Endothelial cell of umbilical vein (primary cell): ENCODE results near the gene COPS7B. TPM values are rescaled to one million over a fixed set of nuclear protein-coding genes. Genes with fewer than 3 reads are reported as not detected.

Source experiments
- BruUV-seq: library from RNA; stranded (reverse); fragments of 400-500 nt; replicated peaks from 2 replicates; lab custom pipeline; 2021; lab: Mats Ljungman, UMichigan
- CTCF ChIA-PET: fragments of 300-600, 350-600 bp; sonication (Branson Sonifier 250); formaldehyde crosslinking; loops from one replicate; lab custom pipeline; 2021; ENCODE audit warnings: antibody characterized with exemption, inconsistent platforms; lab: Charles Lee
- POLR2A ChIA-PET: fragments of 300-600, 350-600 bp; sonication (Branson Sonifier 250); formaldehyde crosslinking; loops from one replicate; lab custom pipeline; 2021; ENCODE audit warnings: antibody characterized with exemption, inconsistent platforms; lab: Charles Lee
- DNase-seq: peaks from one replicate; pipeline ENCODE4 v3.0.0-alpha.2; 2011; ENCODE audit warnings: low read depth, low spot score
- FAIRE-seq: peaks from 2 replicates; lab custom pipeline; 2011; peaks lifted over from hg19 to GRCh38; lab: Jason Lieb, UNC
- H2AFZ ChIP-seq: 2 replicates; pipeline ENCODE4 v1.6.0; 2012; ENCODE audit warnings: low read depth, low read length, control low read depth, inconsistent platforms
- H3K27ac ChIP-seq: 2 replicates; pipeline ENCODE4 v1.5.1; 2011; ENCODE audit warnings: low read depth, mild to moderate bottlenecking, control low read depth, low read length, moderate library complexity; ENCODE audit not compliant: insufficient read depth
- H3K27me3 ChIP-seq, 2 experiments: 2 replicates each; pipeline versions ENCODE4 v1.6.0 to v1.6.1; 2011; ENCODE audit warnings: low read length in 2 of 2, mixed read lengths in 1 of 2; ENCODE audit not compliant: control insufficient read depth in 2 of 2, insufficient read depth in 2 of 2
- H3K36me3 ChIP-seq, 2 experiments: 2 replicates in 1 of 2; 3 replicates in 1 of 2; pipeline ENCODE4 v1.5.1; 2011; ENCODE audit warnings: low read length in 2 of 2, mild to moderate bottlenecking in 1 of 2, moderate library complexity in 1 of 2; ENCODE audit not compliant: control insufficient read depth in 2 of 2, insufficient read depth in 2 of 2; ENCODE audit errors: extremely low read depth in 1 of 2
- H3K4me1 ChIP-seq: 3 replicates; pipeline ENCODE4 v1.5.1; 2011; ENCODE audit warnings: mild to moderate bottlenecking, low read length; ENCODE audit not compliant: control insufficient read depth, insufficient read depth; ENCODE audit errors: extremely low read depth
- H3K4me2 ChIP-seq: 2 replicates; pipeline ENCODE4 v1.6.1; 2011; ENCODE audit warnings: low read length, control low read depth, mixed read lengths; ENCODE audit not compliant: insufficient read depth
- H3K4me3 ChIP-seq, 3 experiments: fragments of 200-600 bp in 1 of 3; sonication (generic), shearing (Covaris generic) in 1 of 3; replicated peaks in 1 of 3; 2 replicates each; pipeline ENCODE4 v1.5.1; 2011 to 2016; ENCODE audit warnings: control low read depth in 3 of 3, low read length in 3 of 3, mild to moderate bottlenecking in 2 of 3, inconsistent platforms in 1 of 3, low read depth in 1 of 3, moderate library complexity in 1 of 3; ENCODE audit not compliant: insufficient read depth in 1 of 3
- H3K79me2 ChIP-seq: 2 replicates; pipeline ENCODE4 v1.6.0; 2012; ENCODE audit warnings: low read length, inconsistent platforms; ENCODE audit not compliant: control insufficient read depth, insufficient read depth
- H3K9ac ChIP-seq: replicated peaks from 2 replicates; pipeline ENCODE3; 2011; ENCODE audit warnings: low read length, control low read depth; ENCODE audit not compliant: insufficient read depth; ENCODE audit errors: extremely low read depth
- H3K9me1 ChIP-seq: replicated peaks from 3 replicates; pipeline ENCODE4 v1.6.0; 2011; ENCODE audit warnings: mild to moderate bottlenecking, low read length; ENCODE audit not compliant: control insufficient read depth, insufficient read depth; ENCODE audit errors: extremely low read depth
- H3K9me3 ChIP-seq: replicated peaks from 2 replicates; pipeline ENCODE4 v1.5.1; 2012; ENCODE audit warnings: low read length, inconsistent platforms; ENCODE audit not compliant: control insufficient read depth, insufficient read depth
- H4K20me1 ChIP-seq: replicated peaks from 2 replicates; pipeline ENCODE3; 2011; ENCODE audit warnings: mild to moderate bottlenecking, low read length; ENCODE audit not compliant: control insufficient read depth, insufficient read depth; ENCODE audit errors: extremely low read depth
- CTCF ChIP-seq, 2 donors: IDR thresholded peaks; 1 replicate in 1 of 2; 2 replicates in 1 of 2; pipeline ENCODE4 v1.5.1; 2011; ENCODE audit warnings: low read length in 2 of 2, mild to moderate bottlenecking in 2 of 2, moderate library complexity in 2 of 2, control low read depth in 1 of 2, inconsistent platforms in 1 of 2, low read depth in 1 of 2; ENCODE audit not compliant: insufficient read depth in 1 of 2; ENCODE audit errors: extremely low read depth in 1 of 2
- EZH2 ChIP-seq: IDR thresholded peaks from 2 replicates; pipeline ENCODE4 v1.6.1; 2012; ENCODE audit warnings: borderline replicate concordance, low read depth, mild to moderate bottlenecking, moderate library complexity, low read length, inconsistent platforms; ENCODE audit not compliant: severe bottlenecking
- FOS ChIP-seq: IDR thresholded peaks from 2 replicates; pipeline ENCODE4 v1.6.1; 2011; ENCODE audit warnings: mild to moderate bottlenecking, low read length, moderate library complexity, borderline replicate concordance; ENCODE audit not compliant: insufficient read depth
- GATA2 ChIP-seq: IDR thresholded peaks from 2 replicates; pipeline ENCODE4 v1.7.0; 2011; ENCODE audit warnings: low read depth, mild to moderate bottlenecking, moderate library complexity, mixed read lengths, low read length; ENCODE audit not compliant: insufficient read length, insufficient read depth
- JUN ChIP-seq: IDR thresholded peaks from 2 replicates; pipeline ENCODE4 v1.6.1; 2011; ENCODE audit warnings: borderline replicate concordance, low read depth; ENCODE audit not compliant: insufficient read length, insufficient read depth
- MAX ChIP-seq: IDR thresholded peaks from 2 replicates; pipeline ENCODE4 v1.6.1; 2011; ENCODE audit not compliant: insufficient read depth, insufficient read length
- MYC ChIP-seq: IDR thresholded peaks from one replicate; pipeline ENCODE4 v1.6.1; 2011; ENCODE audit warnings: mild to moderate bottlenecking, low read depth, low read length
- POLR2A ChIP-seq: IDR thresholded peaks from 2 replicates; pipeline ENCODE4 v1.6.1; 2012; ENCODE audit warnings: low read depth, mild to moderate bottlenecking, control low read depth, low read length
- POLR2AphosphoS5 ChIP-seq: IDR thresholded peaks from 2 replicates; pipeline ENCODE4 v1.6.1; 2012; ENCODE audit warnings: low read depth, mild to moderate bottlenecking, control low read depth, low read length, moderate library complexity; ENCODE audit not compliant: insufficient read depth
- dilution Hi-C: fragments of 300-500 bp; cut with MboI; formaldehyde crosslinking; loops from one replicate; pipeline ENCODE4 v1.15.0; 2019; ENCODE audit warnings: low sequenced_read_pairs; ENCODE audit not compliant: extremely low pct_ligation_motif_present
- intact Hi-C: fragments of 100-400 bp; cut with micrococcal nuclease; formaldehyde crosslinking; loops from one replicate; pipeline ENCODE4 v1.10.0; 2022
- polyA plus RNA-seq, 4 experiments: library from polyadenylated mRNA; depleted of rRNA in 3 of 4; stranded (reverse) in 3 of 4; unstranded in 1 of 4; fragments of >200 nt; gene quantifications; 2 replicates each; pipeline versions ENCODE4 v1.2.1 to v1.2.3, GENCODE V29; 2011 to 2012; ENCODE audit warnings: missing spikeins in 1 of 4
- total RNA-seq: library from RNA; stranded (reverse); gene quantifications from 2 replicates; pipeline ENCODE4 v1.2.3, GENCODE V29; 2021

COPS7B gene
- total and polyA plus RNA-seq, 2 donors (not counting 3 experiments of a cell fraction or from before 2014, with no cell fraction given): 50.3 to 59.2 TPM

- dilution Hi-C loops: no loop called here
- POLR2A ChIA-PET: no interaction called here
These were observed 5.9 kb upstream of the COPS7B start for GRCh38 chr2:231780123-231780908.

GRCh38 chr2:231780909-231781797, 5.1 kb upstream of the COPS7B start, which contains the start of gene PDE6D:
Gene PDE6D, minus strand, starts transcription at chr2:231781282. Its CDS starts 168 bp downstream, at chr2:231781114.
- H3K9me1 ChIP-seq: no peaks in the 10 kb centered on the region
- H2AFZ ChIP-seq: peak within 1 kb of the TSS; percentile 96
- CTCF ChIA-PET: interaction anchor here (0.8 to 1.8 kb wide), 5 partner anchors 38 to 106 kb away, joined by 3 to 9 read pairs (median 5); no protein-coding TSS in a partner anchor
- no peak for TF ChIP-seq MYC
- TF ChIP-seq CTCF (IDR thresholded peaks at IDR 0.05; ENCODE audit: extremely low read depth in 1 of 2, insufficient read depth in 1 of 2, low read depth in 1 of 2, low read length in 2 of 2): no peak
- TF ChIP-seq POLR2AphosphoS5: peak; percentile 50
- no peak for TF ChIP-seq FOS
- no peak for TF ChIP-seq JUN
- no peak for TF ChIP-seq GATA2
- peak; percentile 67 for TF ChIP-seq POLR2A
- no peak for TF ChIP-seq EZH2
- TF ChIP-seq MAX: no peak
- H3K4me1 ChIP-seq: peaks cover 24% of the 10 kb centered on the region
- intact Hi-C loops (loop anchor here (1.0 to 2.0 kb wide), 4 partner anchors 73 to 267 kb away; partner anchors contain the start of gene PTMA), dilution Hi-C loops (no loop called here)
- peaks cover 2% of the 10 kb centered on the region for H3K79me2 ChIP-seq
- H3K9ac ChIP-seq: peak within 1 kb of the TSS; percentile 60
- POLR2A ChIA-PET: no interaction called here
- no peaks in the 10 kb centered on the region for H3K36me3 ChIP-seq
- H3K27ac ChIP-seq: peak within 1 kb of the TSS; percentile 68
- H3K27me3 ChIP-seq: no peaks in the 10 kb centered on the region
- no TSS peak for BruUV-seq
- H3K4me2 ChIP-seq: peak within 1 kb of the TSS; percentile 97
- no peaks in the 10 kb centered on the region for H4K20me1 ChIP-seq
- FAIRE-seq (peak; percentile 98), DNase-seq (peak; percentile 99)
- no peaks in the 10 kb centered on the region for H3K9me3 ChIP-seq
- peak within 1 kb of the TSS; percentile 50 to 86 (median 85) for H3K4me3 ChIP-seq

More at GRCh38 chr2:231780123-231780908, 5.9 kb upstream of the COPS7B start:
- intact Hi-C loops: loop anchor here (2.0 kb wide), 1 partner anchor 104 kb away; no protein-coding TSS in a partner anchor
- CTCF ChIA-PET: interaction anchor here (0.8 to 1.8 kb wide), 5 partner anchors 37 to 105 kb away, joined by 3 to 9 read pairs (median 5); no protein-coding TSS in a partner anchor
- no TSS peak for BruUV-seq
- TF ChIP-seq GATA2 (no peak), JUN (no peak), FOS (no peak)
- no peaks in the 10 kb centered on the region for H3K9me1 ChIP-seq
- peak overlapping the region; percentile 96 for H2AFZ ChIP-seq
- no peaks in the 10 kb centered on the region for H3K9me3 ChIP-seq
- no peaks in the 10 kb centered on the region for H3K27me3 ChIP-seq
- no peaks in the 10 kb centered on the region for H3K36me3 ChIP-seq
- H3K9ac ChIP-seq: peak overlapping the region; percentile 60
- FAIRE-seq (no peak), DNase-seq (peak; percentile 46)
- H3K27ac ChIP-seq: no peak overlapping the region
- peak overlapping the region; percentile 50 to 86 (median 85) for H3K4me3 ChIP-seq
- H3K4me1 ChIP-seq: peaks cover 20% of the 10 kb centered on the region
- no peaks in the 10 kb centered on the region for H4K20me1 ChIP-seq
- peaks cover 2% of the 10 kb centered on the region for H3K79me2 ChIP-seq
- H3K4me2 ChIP-seq: peak overlapping the region; percentile 73
